Neural crest cell (in vitro differentiated cells): ENCODE data around the gene PDGFB. TPM values are rescaled to one million over a fixed set of nuclear protein-coding genes. Genes with fewer than 3 reads are reported as not detected.

Experiments used
- DNase-seq: peaks from one replicate; pipeline ENCODE4 v3.0.0; 2021; ENCODE audit warnings: low read depth, mixed read lengths, low spot score
- H3K27ac Mint-ChIP-seq: one replicate; pipeline ENCODE4 v1.8.0; 2021; ENCODE audit warnings: mild to moderate bottlenecking, mixed read lengths; ENCODE audit not compliant: unreplicated experiment
- H3K27me3 Mint-ChIP-seq: 2 replicates; pipeline ENCODE4 v1.8.0; 2021; ENCODE audit warnings: low read depth, mild to moderate bottlenecking, mixed read lengths
- H3K36me3 Mint-ChIP-seq: 2 replicates; pipeline ENCODE4 v1.8.0; 2021; ENCODE audit warnings: low read depth, mild to moderate bottlenecking, mixed read lengths
- H3K4me1 Mint-ChIP-seq: 2 replicates; pipeline ENCODE4 v1.8.0; 2021; ENCODE audit warnings: mixed read lengths
- H3K4me3 Mint-ChIP-seq: one replicate; pipeline ENCODE4 v1.8.0; 2021; ENCODE audit warnings: mild to moderate bottlenecking, mixed read lengths
- H3K9me3 Mint-ChIP-seq: 2 replicates; pipeline ENCODE4 v1.8.0; 2021; ENCODE audit warnings: mixed read lengths
- CTCF ChIP-seq: fragments of 200-600 bp; sonication (generic); conservative IDR thresholded peaks from 2 replicates; pipeline ENCODE4 v1.5.0; 2021; ENCODE audit warnings: antibody characterized with exemption, mild to moderate bottlenecking
- total RNA-seq: library from RNA; stranded (reverse); gene quantifications from 2 replicates; pipeline ENCODE4 v1.2.1, GENCODE V29; 2021

PDGFB gene
- total RNA-seq, 1 donor from 2014 or later = 0.16 TPM

- H3K36me3 Mint-ChIP-seq = no peaks in the 10 kb centered on the region
- no peak for DNase-seq
- H3K27me3 Mint-ChIP-seq = no peaks in the 10 kb centered on the region
- peaks cover 3% of the 10 kb centered on the region for H3K4me1 Mint-ChIP-seq
- H3K27ac Mint-ChIP-seq = no peak overlapping the region
- H3K9me3 Mint-ChIP-seq = no peaks in the 10 kb centered on the region
- H3K4me3 Mint-ChIP-seq = no peak overlapping the region
- TF ChIP-seq CTCF = no peak
Observed at GRCh38 chr22:39268645-39269044, 23.9 kb upstream of the PDGFB start.

GRCh38 chr22:39267974-39268373, 23.2 kb upstream of the PDGFB start:
- H3K9me3 Mint-ChIP-seq = no peaks in the 10 kb centered on the region
- H3K27me3 Mint-ChIP-seq = no peaks in the 10 kb centered on the region
- no peak for DNase-seq
- H3K36me3 Mint-ChIP-seq = no peaks in the 10 kb centered on the region
- H3K27ac Mint-ChIP-seq = no peak overlapping the region
- H3K4me3 Mint-ChIP-seq = no peak overlapping the region
- H3K4me1 Mint-ChIP-seq = peaks cover 3% of the 10 kb centered on the region
- no peak for TF ChIP-seq CTCF

GRCh38 chr22:39266398-39267030, 21.7 kb upstream of the PDGFB start:
- H3K27ac Mint-ChIP-seq = peak overlapping the region; percentile 73
- DNase-seq = no peak
- H3K4me3 Mint-ChIP-seq = no peak overlapping the region
- no peaks in the 10 kb centered on the region for H3K9me3 Mint-ChIP-seq
- no peaks in the 10 kb centered on the region for H3K36me3 Mint-ChIP-seq
- no peak for TF ChIP-seq CTCF
- H3K4me1 Mint-ChIP-seq = peaks cover 7% of the 10 kb centered on the region
- H3K27me3 Mint-ChIP-seq = no peaks in the 10 kb centered on the region

- Mint-ChIP-seq H3K36me3 (no peaks in the 10 kb centered on the region), H3K27me3 (no peaks in the 10 kb centered on the region), H3K4me3 (no peak overlapping the region), H3K9me3 (no peaks in the 10 kb centered on the region), H3K4me1 (peaks cover 5% of the 10 kb centered on the region), H3K27ac (peak overlapping the region; percentile 83)
- DNase-seq = no peak
- TF ChIP-seq CTCF = no peak
Observed at GRCh38 chr22:39265143-39265886, 20.5 kb upstream of the PDGFB start.

- Mint-ChIP-seq H3K9me3 (no peaks in the 10 kb centered on the region), H3K36me3 (no peaks in the 10 kb centered on the region), H3K4me3 (no peak overlapping the region), H3K4me1 (peaks cover 4% of the 10 kb centered on the region), H3K27me3 (no peaks in the 10 kb centered on the region), H3K27ac (peak overlapping the region; percentile 83)
- no peak for DNase-seq
- TF ChIP-seq CTCF = no peak
Observed at GRCh38 chr22:39264349-39265038, 19.7 kb upstream of the PDGFB start.
